ENCODE measurements around the gene TP53TG3. TPM values are rescaled to one million over a fixed set of nuclear protein-coding genes. Genes with fewer than 3 reads are reported as not detected.
"Not testable (repeated sequence)": the region's sequence is repeated elsewhere in the genome, so short reads cannot be mapped to it uniquely, and the experiment has no call there.

TP53TG3 gene
- total RNA-seq, 1 experiment from 2014 or later: not detected

- H3K9me3 Mint-ChIP-seq; H3K4me1 Mint-ChIP-seq; H3K27ac ChIP-seq (ENCODE audit: insufficient read length, low read depth, low read length); H2BK120ac ChIP-seq (ENCODE audit: low read depth, low read length, poor library complexity, severe bottlenecking); H2BK12ac ChIP-seq (ENCODE audit: insufficient read length, low read depth, low read length); H2BK20ac ChIP-seq (ENCODE audit: low read depth, low read length, poor library complexity, severe bottlenecking); H2AFZ ChIP-seq (ENCODE audit: low read length); H3T11ph ChIP-seq (ENCODE audit: low read length); H3K36me3 Mint-ChIP-seq (ENCODE audit: insufficient read depth in 1 of 3, low read depth in 3 of 3); H3K27me3 ChIP-seq (ENCODE audit: insufficient read depth, low read length); H3K23me2 ChIP-seq (ENCODE audit: insufficient read length, low read depth, low read length, poor library complexity, severe bottlenecking); H3K9ac ChIP-seq (ENCODE audit: extremely low read depth, insufficient read length, low read length); H3K18ac ChIP-seq (ENCODE audit: insufficient read length, low read depth, low read length); H3K4me3 Mint-ChIP-seq; H3K14ac ChIP-seq (ENCODE audit: insufficient read depth, low read length); H3K4ac ChIP-seq (ENCODE audit: low read depth, low read length); DNase-seq; H3K79me1 ChIP-seq (ENCODE audit: insufficient read depth, low read depth, low read length, poor library complexity, severe bottlenecking); H2BK5ac ChIP-seq (ENCODE audit: insufficient read length, low read length); H3K9me3 ChIP-seq (ENCODE audit: control insufficient read depth, low read depth, low read length); H3K56ac ChIP-seq (ENCODE audit: insufficient read length, low read depth, low read length); H2AK5ac ChIP-seq (ENCODE audit: insufficient read length, low read length); H3K27ac Mint-ChIP-seq; H4K91ac ChIP-seq (ENCODE audit: insufficient read length, low read depth, low read length); H3K27me3 Mint-ChIP-seq (ENCODE audit: low read depth); H3K79me2 ChIP-seq (ENCODE audit: insufficient read depth, low read length); H4K5ac ChIP-seq (ENCODE audit: insufficient read length, low read depth, low read length); H3K4me1 ChIP-seq (ENCODE audit: insufficient read depth, low read length); H3K4me2 ChIP-seq (ENCODE audit: insufficient read depth, insufficient read length, low read length); H4K20me1 ChIP-seq (ENCODE audit: control insufficient read depth, insufficient read depth, insufficient read length); H3K23ac ChIP-seq (ENCODE audit: insufficient read length, low read depth, low read length); H4K8ac ChIP-seq (replicated peaks; ENCODE audit: insufficient read length, low read depth, low read length); H2BK15ac ChIP-seq (ENCODE audit: low read depth, low read length): not testable (repeated sequence)
- no CpG with 5 or more reads among the region's 8 CpGs for WGBS (ENCODE audit: extremely low coverage, insufficient read length, low lambda C conversion rate)
Observed at GRCh38 chr16:32632096-32632495, 43.9 kb downstream of the TP53TG3 start.

Measured in H9 (cell line).